GM21515 (cell line): ENCODE data around the gene PLTP.
A peak's percentile ranks its signal among the peaks of the same experiment; 100 is the strongest.
"Not testable (repeated sequence)": the region's sequence is repeated elsewhere in the genome, so short reads cannot be mapped to it uniquely, and the experiment has no call there.

Source experiments
- ATAC-seq: cut with Tn5 transposase; IDR thresholded peaks from one replicate; pipeline ENCODE4 v1.9.1; 2021; ENCODE audit not compliant: unreplicated experiment

PLTP gene

DNA sequence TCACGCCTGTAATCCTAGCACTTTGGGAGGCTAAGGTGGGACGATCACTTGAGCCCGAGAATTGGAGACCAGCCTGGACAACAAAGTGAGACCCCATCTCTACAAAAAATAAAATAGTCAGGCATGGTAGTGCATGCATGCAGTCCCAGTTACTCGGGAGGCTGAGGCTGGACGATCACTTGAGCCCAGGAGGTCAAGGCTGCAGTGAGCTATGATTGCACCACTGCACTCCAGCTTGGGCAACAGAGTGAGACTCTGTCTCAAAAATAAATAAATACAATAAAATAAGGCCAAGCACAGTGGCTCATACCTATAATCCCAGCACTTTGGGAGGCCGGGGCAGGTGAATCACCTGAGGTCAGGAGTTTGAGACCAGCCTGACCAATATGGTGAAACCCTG is 10.6 kb downstream of the PLTP start:
- not testable (repeated sequence) for ATAC-seq

DNA sequence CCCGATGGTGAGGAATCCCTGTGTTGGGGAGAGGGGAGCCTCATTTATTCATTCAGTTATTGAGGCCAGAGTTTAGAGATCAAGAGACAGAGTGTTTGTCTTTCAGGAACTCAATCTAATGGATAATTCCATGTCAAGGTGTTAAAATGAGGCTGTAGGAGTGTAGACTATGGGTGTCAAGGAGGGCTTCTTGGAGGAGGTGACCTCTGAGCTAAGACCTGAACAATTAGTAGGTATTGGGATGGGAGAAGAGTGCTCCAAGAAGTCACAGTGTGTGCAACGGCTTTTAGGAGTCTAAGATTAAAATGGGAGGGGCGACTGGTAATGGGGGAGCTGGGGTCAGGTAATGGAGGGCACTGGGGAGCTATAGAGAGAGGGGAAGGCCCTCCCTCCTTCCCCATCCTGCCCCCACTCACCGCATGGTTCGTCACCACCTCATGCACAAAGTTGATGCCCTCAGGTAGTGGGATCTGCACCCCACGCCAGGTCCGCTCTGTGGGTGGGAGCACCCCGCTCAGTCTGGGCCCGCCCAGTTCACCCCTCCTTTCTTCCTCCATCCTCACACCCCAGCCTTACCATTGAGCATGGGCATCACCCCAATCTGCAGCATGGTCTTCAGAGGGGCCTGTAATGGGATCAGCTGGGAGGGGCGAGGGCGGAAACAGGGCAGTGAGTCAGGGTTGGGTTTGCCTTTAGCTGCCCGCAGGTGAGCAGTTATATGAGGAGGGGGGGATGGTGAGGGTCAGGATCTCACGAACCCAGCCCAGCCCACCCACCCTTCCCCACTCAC is 12.7 kb downstream of the PLTP start:
- no peak for ATAC-seq

DNA sequence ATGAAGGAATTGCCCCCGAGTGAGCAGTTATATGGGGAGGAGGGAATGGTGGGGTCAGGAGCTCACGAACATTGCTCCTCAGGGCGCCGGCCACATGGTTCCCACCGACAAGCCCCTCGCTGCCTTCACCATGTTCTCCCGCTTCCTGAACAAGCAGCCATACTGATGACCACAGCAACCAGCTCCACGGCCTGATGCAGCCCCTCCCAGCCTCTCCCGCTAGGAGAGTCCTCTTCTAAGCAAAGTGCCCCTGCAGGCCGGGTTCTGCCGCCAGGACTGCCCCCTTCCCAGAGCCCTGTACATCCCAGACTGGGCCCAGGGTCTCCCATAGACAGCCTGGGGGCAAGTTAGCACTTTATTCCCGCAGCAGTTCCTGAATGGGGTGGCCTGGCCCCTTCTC is 13.7 kb downstream of the PLTP start:
- no peak for ATAC-seq

DNA sequence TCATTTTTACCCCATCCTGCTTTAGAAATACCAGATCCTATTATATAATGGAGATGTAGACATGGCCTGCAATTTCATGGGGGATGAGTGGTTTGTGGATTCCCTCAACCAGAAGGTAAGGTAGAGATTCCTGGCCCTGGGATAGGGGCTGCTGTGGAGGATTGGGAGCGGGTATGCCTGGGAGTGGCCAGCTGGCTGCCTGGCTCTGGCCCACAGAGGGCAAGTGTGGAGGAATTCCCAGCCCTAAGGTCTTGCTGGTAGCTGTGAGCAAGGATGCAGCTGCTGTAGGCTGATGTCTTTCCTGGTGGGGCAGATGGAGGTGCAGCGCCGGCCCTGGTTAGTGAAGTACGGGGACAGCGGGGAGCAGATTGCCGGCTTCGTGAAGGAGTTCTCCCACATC is 14.3 kb downstream of the PLTP start:
- no peak for ATAC-seq

DNA sequence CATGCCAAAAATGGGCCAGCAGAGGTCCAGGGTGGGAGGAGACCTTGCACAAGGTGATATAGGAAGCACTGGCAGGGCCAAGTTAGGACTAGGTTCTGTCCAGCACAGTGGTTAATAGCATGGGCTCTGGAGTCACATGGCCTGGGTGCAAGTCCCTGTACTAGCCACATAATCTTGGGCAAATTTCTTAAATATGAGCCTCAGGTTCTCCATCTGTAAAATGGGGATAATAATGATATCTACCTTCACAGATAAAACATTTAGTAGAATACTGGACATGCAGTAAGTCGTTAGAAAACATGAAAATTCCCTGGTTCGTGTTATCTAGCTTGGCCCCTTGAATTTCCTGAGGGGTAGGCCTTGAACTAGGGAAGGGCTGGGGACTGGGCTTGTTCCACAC is 14.7 kb downstream of the PLTP start:
- no peak for ATAC-seq

DNA sequence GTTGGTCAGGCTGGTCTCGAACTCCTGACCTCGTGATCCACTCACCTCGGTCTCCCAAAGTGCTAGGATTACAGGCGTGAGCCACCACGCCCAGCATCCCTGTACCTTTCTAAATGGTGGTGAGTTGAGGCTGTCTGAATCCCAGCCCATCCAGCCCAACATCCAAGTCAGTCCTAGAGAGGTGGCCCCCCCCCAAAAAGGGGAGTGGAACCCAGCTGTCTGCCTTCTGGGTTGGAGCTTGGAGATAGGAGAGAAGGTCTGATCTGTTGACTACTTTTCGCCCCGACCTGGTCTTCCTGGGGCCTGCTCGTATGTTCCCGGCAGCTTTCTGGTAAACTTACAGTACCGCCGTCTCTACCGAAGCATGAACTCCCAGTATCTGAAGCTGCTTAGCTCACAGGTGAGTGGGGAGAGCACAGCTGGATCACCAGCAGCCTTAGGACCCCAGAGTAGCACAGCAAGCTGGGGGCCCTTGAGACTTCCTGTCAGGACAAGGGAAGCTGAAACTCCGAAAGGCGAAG is 15.3 kb downstream of the PLTP start:
- no peak for ATAC-seq

DNA sequence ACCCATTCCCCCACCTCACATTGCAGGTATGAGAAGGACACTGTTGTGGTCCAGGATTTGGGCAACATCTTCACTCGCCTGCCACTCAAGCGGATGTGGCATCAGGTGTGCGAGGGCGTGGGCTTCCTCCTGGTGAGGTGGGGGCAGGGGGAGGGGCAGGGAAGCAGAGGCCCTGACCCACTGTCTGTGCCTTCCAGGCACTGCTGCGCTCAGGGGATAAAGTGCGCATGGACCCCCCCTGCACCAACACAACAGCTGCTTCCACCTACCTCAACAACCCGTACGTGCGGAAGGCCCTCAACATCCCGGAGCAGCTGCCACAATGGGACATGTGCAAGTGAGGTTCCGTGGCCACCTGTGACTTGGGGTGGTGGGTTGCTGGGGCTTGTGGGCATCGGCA is 17.2 kb downstream of the PLTP start:
- ATAC-seq, result no peak

DNA sequence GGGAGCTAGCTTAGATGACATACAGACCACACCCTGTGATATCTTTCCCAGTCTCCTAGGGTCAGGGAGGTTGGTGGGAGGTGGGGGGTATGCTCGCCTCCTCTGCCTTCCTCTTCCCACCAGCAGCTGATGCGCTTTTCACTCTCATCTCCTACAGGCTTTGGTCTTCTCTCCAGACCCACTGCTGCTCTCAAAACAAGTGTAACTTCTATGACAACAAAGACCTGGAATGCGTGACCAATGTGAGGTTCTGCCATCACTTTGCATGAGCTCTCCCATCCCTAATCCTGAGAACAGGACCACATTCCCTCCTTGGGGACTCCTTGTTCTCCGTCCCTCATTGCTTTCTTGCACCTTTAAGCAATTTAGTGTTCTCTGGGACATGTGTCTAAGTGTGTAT is 18.1 kb downstream of the PLTP start:
- no peak for ATAC-seq

DNA sequence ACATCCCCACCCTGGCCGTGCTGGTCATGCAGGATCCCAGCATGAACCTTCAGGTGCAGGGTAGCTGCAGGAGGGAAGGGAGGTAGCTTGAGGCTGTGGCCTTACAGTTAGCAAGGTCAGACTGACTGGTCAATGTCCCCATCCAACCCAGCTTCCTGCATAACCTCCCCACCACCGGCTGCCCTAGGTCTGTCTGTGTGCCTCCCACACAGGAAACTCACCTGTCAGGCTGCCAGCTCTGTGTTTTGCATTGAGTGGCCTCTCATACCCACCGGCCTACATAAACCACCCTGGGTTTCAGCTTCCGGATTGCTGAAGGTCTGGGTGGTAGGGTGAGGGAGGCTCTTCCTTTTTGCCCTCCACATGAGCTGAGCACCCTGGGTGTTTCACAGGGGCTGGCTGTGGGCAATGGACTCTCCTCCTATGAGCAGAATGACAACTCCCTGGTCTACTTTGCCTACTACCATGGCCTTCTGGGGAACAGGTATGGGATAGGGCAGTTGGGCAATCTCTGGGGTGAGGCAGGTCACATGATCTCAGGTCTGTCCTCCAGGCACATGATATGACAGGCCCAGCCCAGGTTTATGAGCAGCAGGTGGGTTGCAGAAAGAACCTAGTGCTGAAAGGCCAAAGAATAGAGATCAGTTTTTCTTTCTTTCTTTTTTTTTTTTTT is 19.0 kb downstream of the PLTP start:
- no peak for ATAC-seq

DNA sequence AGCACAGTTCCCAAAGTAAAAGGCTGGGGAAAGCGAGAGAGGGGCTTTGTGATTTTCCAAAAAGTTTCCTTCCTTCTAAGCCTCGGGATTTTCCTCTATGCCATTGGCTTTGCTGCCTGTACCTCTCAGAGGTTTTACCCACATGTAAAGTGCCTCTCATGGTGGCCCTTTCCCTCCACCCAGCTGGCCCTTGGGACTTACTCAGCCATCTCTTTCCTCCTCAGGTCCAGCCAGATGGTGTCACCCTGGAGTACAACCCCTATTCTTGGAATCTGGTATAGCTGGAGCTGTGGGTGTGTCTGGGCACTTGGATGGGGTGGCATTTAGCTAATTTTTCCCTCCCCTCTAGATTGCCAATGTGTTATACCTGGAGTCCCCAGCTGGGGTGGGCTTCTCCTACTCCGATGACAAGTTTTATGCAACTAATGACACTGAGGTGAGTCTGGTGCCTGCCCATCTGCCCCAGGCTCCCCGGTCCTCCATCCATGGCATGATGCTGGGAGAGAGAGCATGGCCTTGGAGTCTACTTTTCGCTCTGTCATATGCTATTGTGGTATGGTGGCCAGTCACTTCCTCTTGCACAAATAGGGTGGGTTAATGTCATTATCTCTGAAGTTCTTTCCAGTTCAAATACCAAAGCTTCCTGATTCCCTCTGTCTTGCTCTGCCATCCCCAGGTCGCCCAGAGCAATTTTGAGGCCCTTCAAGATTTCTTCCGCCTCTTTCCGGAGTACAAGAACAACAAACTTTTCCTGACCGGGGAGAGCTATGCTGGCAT is 19.7 kb downstream of the PLTP start:
- no peak for ATAC-seq

DNA sequence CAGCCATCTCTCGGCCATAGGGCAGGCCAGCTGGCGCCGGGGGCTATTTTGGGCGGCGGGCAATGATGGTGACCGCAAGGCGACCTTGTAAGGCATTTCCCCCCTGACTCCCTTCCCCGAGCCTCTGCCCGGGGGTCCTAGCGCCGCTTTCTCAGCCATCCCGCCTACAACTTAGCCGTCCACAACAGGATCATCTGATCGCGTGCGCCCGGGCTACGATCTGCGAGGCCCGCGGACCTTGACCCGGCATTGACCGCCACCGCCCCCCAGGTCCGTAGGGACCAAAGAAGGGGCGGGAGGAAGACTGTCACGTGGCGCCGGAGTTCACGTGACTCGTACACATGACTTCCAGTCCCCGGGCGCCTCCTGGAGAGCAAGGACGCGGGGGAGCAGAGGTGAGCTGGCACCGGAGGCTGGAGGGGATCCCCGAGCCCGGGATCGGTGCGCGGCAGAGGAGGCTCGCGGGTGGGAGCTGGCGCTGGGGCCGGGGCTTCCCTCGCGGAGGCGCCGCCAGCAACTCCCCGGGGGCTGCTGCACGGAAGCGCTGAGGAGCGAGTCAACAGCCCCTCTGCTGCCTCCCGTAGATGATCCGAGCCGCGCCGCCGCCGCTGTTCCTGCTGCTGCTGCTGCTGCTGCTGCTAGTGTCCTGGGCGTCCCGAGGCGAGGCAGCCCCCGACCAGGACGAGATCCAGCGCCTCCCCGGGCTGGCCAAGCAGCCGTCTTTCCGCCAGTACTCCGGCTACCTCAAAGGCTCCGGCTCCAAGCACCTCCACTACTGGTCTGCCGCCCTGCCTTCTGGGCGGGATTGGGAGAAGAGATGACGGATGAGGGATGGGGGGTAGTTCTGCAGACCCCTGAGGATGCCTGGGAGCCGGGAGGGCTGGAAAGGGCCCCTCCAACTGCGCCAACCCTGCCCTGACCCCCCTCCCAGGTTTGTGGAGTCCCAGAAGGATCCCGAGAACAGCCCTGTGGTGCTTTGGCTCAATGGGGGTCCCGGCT is 20.7 kb downstream of the PLTP start, which contains the start of the genes CTSA and NEURL2:
Gene CTSA (plus strand): TSS at position 351 of the 999 bp plus-strand sequence. CDS start 234 bp downstream, at position 585.
Gene NEURL2 (minus strand): TSS at position 224 of the 999 bp plus-strand sequence. CDS start 217 bp downstream, at position 7.
- peak; percentile 60 for ATAC-seq

DNA sequence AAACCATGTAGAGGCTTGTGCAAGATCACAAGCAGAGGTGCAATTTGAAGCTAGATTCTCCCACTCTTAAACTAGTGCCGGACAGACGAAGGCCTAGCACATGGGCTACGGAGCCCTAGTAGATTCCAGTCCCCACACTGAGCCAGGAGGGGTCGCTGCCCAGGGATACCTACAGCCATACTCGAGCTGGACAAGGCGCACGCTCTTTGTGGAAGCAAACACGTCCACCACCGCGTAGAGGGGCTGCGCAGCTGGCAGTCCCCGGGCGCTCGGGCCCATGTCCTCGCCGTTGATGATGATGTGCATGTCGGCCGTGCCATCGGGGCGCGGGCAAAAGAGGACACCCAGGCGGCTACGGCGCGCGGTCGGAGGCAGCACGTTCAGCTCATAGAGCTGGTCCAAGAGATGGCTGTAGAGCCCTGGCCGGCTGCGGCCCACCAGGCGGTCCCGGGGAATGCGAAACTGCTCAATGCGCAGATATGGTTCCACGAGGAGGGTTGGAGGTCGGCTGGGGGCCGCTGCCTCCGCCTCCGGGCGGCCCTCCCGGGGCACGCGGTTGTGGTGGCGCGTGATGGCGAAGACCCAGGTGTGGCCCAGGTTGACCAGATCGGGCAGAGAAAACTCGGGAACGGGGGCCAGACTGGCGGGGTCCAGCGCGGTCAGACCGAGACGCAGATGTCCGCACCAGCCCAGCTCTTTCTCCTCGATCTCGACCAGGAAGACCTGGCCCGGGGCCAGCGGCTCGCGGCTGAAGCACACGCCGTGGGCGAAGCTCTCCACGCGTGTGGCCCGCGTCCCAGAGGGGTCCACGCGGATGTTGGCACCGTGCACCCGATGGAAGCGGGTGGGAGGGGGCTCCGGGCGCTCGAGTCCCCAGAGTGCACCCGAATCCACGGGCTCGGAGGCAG is 21.6 kb downstream of the PLTP start:
- no peak for ATAC-seq

DNA sequence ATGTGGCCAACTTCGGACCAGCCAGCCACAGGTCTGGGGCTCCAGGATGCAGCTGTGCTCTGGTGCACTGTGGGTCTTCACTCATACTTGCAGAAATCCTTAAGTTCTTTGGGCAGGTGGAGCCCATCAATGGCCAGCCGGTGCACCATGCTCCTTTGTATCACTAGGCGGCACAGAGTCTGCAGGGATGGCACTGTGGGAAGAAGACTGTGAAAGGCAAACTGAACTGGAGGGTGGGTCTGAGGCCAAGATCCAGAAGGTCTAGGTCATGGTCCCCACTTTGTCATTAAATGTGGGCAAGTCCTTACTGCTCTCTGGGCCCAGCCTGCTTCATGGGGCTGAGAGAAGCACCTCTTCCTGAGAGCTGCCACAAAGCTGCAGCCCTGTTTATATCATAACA is 23.3 kb downstream of the PLTP start:
- ATAC-seq, result no peak

DNA sequence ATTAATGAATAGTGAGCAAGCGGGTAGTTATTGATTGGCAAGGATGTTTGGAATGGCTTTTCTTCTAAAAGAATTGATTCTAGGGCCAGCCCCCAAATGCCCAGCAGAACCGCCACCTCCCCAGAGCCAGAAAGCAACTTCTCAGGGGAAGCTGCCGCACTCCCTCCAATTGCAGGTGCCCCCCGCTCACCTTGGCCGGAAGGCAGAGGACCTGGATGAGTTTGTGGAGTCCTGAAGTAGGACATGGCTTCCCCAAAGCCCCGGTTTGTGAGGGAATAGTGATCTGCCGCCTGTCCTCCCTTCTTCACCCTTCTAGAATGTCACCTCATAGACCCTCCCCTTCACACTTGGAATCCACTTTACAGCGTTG is 24.6 kb downstream of the PLTP start, which contains the start of gene SPATA25:
Gene SPATA25 (minus strand): TSS at position 277 of the 370 bp plus-strand sequence. CDS start 32 bp downstream, at position 245.
- ATAC-seq, result no peak

DNA sequence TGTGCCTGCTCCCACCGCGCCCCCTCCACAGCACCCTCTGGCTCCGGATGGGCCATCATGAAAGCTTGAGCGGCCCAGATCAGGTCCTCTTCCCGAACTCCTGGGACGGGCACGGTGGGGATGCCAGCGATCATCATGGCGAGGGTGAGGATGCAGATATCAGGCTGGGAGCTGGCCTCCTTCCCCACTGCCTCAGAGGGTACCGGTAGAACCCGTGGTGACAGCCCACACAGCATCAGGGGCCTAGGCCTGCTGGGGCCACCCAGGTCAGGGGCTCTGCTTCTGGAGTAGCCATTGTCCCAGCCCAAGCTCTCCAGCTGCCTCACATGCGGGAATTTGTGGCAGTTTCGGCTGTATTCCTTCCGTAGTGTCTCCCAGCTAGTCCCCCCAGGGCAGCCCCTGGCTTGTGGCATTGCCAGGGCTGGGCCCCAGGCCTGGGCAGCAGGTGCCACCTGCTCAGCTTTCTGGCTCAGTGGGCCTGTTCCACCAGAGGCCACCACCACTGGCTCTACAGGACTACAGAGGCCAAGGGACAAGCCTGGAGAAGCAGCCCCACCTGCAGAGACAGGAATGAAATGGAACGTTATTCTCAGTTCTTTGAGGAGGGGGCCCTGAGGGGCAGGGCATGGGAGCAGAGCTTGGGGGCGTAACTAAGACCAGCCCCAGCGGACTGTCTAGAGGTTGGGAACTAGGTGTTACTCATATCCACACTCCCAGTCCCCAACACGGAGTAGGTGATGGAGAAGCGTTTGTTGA is 25.2 kb downstream of the PLTP start:
- ATAC-seq, result no peak

DNA sequence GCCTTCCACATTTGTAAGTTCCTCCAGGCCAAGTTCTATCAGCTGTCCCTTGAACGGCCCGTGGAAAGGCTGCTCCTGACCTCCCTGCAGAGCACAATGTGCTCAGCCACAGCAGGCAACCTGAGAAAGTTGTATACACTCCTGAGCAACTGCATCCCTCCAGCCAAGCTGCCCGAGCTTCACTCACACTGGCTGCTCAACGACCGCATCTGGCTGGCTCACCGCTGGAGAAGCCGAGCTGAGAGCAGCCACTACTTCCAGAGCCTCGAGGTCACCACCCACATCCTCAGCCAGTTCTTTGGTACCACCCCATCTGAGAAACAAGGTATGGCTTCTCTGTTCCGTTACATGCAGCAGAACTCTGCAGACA is 28.9 kb downstream of the PLTP start:
- no peak for ATAC-seq

DNA sequence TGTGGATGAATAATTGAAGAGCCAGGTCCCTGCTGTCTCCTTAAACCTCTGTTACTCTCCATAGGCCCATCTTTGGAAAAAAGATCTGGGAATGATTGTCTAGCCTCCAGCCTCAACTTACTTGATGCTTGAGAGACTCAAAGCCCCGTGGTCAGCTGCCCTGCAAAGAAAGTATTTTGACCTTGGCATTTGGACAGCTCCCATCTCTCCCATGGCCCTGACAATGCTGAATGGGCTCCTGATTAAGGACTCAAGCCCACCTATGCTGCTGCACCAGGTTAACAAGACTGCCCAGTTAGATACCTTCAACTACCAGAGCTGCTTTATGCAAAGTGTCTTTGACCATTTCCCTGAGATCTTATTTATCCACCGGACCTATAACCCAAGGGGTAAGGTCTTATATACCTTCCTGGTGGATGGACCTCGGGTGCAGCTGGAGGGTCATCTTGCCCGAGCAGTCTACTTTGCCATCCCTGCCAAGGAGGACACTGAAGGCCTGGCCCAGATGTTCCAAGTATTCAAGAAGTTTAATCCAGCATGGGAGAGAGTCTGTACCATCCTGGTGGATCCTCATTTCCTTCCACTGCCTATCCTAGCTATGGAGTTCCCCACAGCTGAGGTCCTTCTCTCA is 29.4 kb downstream of the PLTP start:
- ATAC-seq, result no peak
